Measurements from ENCODE around the gene TOR2A.
A peak's percentile ranks its signal among the peaks of the same experiment; 100 is the strongest.

TOR2A gene

DNA sequence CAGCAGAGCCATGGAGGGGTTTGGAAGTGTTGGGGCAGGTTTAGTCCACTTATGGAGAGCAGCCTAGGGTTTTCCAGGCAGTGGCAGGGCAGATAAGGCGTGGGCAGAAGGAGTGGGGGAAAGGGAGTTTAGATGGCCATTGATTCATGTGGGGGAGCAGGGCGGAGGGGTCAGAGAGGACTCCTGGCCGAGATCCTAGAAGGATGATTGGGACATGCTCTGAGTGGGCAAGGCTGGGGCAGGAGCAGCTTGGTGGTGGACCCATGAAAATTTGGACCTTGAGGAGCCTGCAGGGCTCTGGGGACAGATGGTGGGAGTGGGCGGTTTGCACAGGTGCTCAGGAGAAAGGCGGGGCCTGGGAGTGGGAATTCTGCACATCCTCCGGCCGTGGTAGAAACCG, 18.1 kb upstream of the TOR2A start:
- DNase-seq (ENCODE audit: extremely low read depth, low read depth): no peak

DNA sequence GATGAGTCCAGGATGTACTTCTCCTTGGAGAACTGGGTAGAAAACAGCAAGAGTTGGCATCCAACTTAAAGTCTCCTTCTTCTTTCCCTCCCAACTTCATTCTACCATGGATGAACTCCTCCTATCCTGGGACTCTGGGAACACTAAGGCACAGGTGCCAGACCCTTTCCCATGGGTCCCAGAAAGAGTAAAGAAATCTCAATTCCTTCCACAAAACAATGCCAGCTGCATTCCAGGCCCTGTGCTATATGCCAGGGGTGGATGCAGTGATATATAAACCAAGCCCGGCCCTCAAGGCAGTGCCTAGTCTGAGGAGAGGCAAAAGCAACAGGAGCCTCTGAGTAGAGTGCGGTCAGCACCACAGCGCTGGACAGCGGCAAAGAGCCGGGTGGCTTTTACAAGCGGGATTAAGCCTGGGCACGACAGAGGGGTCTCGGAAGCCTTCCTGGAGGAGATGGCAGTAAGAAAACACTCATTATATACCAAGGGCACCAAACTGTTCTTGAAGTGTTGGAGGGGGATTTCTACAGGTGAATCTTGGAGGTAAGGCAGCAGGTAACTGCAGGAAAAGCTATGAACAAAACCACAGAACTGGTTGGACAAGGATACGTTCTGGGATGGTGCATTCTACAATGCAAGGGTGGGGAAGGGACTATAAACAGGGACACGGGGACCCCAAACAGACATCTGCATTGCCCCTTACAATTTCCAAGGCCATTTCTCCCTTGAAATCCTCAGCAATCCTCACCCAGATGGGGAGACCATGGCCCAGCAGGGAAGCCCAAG, 16.4 kb upstream of the TOR2A start:
- H3K4me3 ChIP-seq (replicated peaks; ENCODE audit: low read depth, low read length): no peak overlapping the region
- DNase-seq (ENCODE audit: extremely low read depth, low read depth): no peak
- TF ChIP-seq, protein P1, sequence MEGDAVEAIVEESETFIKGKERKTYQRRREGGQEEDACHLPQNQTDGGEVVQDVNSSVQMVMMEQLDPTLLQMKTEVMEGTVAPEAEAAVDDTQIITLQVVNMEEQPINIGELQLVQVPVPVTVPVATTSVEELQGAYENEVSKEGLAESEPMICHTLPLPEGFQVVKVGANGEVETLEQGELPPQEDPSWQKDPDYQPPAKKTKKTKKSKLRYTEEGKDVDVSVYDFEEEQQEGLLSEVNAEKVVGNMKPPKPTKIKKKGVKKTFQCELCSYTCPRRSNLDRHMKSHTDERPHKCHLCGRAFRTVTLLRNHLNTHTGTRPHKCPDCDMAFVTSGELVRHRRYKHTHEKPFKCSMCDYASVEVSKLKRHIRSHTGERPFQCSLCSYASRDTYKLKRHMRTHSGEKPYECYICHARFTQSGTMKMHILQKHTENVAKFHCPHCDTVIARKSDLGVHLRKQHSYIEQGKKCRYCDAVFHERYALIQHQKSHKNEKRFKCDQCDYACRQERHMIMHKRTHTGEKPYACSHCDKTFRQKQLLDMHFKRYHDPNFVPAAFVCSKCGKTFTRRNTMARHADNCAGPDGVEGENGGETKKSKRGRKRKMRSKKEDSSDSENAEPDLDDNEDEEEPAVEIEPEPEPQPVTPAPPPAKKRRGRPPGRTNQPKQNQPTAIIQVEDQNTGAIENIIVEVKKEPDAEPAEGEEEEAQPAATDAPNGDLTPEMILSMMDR (IDR thresholded peaks at IDR 0.05; ENCODE audit: low read depth, low read length, missing control alignments): no peak

More for the DNA sequence above, 18.1 kb upstream of the TOR2A start:
- TF ChIP-seq, protein P1 (IDR thresholded peaks at IDR 0.05; ENCODE audit: low read depth, low read length, missing control alignments): no peak
- no peak overlapping the region for H3K4me3 ChIP-seq (replicated peaks; ENCODE audit: low read depth, low read length)

DNA sequence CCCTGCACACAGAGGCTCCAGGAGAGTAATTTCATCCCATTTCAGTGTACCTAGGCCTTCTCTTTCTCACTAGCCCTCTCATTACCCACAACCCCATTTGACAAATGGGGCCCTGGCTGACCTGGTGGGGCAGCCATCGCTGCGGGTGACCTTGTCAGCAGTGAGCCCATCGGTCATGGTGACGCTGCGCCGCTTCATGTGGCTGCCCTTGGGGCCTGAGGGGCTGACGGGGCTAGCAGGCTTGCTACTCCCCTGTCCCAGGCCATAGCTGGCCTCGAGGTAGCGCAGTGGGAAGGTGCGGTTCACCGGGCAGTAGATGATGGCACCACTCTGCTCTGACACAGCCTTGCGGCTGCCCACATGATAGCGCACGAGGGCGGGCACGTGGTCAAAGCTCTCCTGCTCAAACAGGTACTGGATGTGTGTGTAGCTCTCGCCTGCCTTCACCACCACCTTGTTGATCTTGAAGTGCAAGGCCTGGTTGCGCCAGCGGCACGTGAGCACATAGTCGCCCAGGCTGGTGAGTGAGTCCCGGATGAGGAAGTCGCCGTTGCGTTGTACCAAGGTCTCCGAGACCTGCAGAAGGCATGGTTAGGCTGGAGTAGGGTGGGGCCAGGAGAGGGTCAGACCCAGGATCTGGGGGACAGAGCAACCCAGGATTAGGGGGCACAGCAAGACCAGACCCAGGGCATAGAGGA, 14.1 kb upstream of the TOR2A start:
- no peak overlapping the region for H3K4me3 ChIP-seq (replicated peaks; ENCODE audit: low read depth, low read length)
- no peak for DNase-seq (ENCODE audit: extremely low read depth, low read depth)
- TF ChIP-seq, protein P1 (IDR thresholded peaks at IDR 0.05; ENCODE audit: low read depth, low read length, missing control alignments): no peak

DNA sequence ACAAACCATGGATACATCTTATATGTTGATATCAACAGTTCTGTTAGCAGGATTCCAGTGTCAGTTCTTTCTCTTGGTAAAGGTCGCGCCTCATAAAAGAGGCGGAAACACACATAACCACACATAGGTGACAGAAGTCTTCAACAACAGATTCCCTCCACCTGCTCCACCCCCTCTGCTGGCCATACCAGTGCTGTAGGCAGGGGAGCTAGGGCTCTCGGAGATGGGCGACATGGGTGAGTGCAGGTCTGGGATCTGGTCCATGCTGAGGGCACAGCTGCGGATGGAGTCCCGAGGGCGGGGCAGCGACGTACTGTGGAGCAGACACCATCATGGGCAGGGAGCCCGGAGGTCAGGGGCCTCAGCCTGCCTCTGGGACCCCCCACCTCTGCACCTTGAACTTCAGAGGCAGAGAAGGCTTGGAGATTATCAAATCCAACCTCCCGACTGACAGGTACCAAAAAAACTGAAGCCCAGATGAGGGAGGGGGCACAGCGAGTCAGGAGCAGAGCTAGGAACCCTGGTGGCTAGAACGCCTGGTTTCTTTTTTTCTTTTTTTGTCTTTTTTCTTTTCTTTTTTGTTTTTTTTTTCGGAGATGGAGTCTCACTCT, 12.0 kb upstream of the TOR2A start:
- no peak for DNase-seq (ENCODE audit: extremely low read depth, low read depth)
- no peak overlapping the region for H3K4me3 ChIP-seq (replicated peaks; ENCODE audit: low read depth, low read length)
- TF ChIP-seq, protein P1 (IDR thresholded peaks at IDR 0.05; ENCODE audit: low read depth, low read length, missing control alignments): no peak

DNA sequence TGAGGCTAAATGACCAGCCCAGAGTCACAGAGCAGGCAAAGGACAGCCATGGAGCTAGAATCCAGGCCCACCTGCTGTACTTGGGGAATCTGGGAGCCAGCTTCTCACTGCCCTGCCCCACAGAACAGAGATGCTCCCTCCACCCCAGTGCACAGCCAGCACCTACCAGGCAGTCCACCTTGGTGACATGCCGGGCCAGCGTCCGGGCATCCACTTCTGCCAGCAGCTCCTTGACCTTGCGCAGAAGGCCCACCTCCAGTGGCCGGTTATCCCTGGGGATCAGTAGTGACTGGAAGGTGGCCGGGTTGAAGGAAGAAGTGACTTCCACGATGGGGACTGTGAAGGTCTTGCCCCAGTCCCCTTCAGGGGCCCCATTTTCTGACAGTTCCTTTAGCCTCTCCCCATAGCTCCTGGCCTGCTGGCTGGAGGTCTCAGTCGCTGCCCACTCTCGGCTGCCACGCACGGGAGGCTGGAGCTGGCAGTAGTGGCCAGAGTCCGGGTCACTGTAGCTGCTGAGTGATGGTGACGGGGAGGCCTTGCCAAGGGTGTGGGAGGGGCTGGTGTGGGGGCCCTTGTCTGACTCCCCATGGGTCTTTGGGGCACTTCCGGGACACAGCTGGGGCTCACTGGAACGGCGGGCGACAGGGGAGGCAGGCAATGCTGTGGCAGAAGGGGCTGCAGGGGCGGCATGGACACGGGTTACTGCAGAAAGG, 9.5 kb upstream of the TOR2A start:
- DNase-seq (ENCODE audit: extremely low read depth, low read depth): no peak
- no peak overlapping the region for H3K4me3 ChIP-seq (replicated peaks; ENCODE audit: low read depth, low read length)
- TF ChIP-seq, protein P1 (IDR thresholded peaks at IDR 0.05; ENCODE audit: low read depth, low read length, missing control alignments): no peak

DNA sequence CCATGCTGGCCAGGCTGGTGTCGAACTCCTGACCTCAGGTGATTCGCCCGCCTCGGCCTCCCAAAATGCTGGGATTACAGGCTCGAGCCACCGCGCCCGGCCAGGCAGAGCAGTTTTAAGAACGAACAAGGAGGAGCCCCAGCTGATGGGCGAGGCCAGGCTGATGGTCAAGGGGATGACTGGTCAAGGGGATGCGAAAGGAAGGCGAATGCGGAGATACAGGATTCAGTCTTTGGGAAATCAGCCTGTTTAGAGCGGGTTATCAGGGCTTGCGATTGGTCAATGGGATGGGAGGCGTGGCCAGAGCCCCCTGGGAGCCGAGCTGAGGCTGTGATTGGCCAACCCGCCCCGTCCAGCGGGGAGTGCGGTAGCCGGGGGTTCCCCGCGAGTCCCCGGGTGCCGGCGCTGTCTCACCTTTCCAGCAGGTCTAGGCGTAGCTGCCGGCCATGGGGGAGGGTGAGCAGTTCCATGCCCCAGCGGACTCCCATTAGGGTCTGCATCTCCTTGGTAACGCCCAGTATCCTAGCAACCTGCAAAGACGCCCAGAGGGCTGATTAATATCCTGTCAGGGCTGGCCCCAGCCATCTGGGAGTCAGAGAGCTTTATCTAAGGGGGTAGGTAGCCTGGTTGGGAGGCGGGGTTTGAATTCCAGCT, 7.5 kb upstream of the TOR2A start:
- H3K4me3 ChIP-seq (replicated peaks; ENCODE audit: low read depth, low read length): peak overlapping the region; percentile 36
- TF ChIP-seq, protein P1 (IDR thresholded peaks at IDR 0.05; ENCODE audit: low read depth, low read length, missing control alignments): no peak
- peak; percentile 55 for DNase-seq (ENCODE audit: extremely low read depth, low read depth)

Measured in HFF-Myc (cell line).